H9 (cell line): ENCODE measurements around the gene PIM3. TPM values are rescaled to one million over a fixed set of nuclear protein-coding genes. Genes with fewer than 3 reads are reported as not detected.

Source experiments
- DNase-seq: peaks from one replicate; pipeline ENCODE4 v3.0.0-alpha.2; 2017
- H2AFZ ChIP-seq: one replicate; pipeline ENCODE4 v1.6.1; 2013; ENCODE audit warnings: mild to moderate bottlenecking, low read length, control low read depth, moderate library complexity
- H2AK5ac ChIP-seq: 2 replicates; pipeline ENCODE4 v1.6.1; 2013; ENCODE audit warnings: low read length, control low read depth, mixed read lengths; ENCODE audit not compliant: insufficient read length
- H2BK120ac ChIP-seq: one replicate; pipeline ENCODE4 v1.6.1; 2013; ENCODE audit warnings: low read depth, mild to moderate bottlenecking, low read length, control low read depth, inconsistent platforms; ENCODE audit not compliant: poor library complexity, severe bottlenecking
- H2BK12ac ChIP-seq: 2 replicates; pipeline ENCODE4 v1.6.1; 2013; ENCODE audit warnings: low read length, control low read depth, mixed read lengths, low read depth; ENCODE audit not compliant: insufficient read length
- H2BK15ac ChIP-seq: 2 replicates; pipeline ENCODE4 v1.6.1; 2013; ENCODE audit warnings: low read depth, low read length, control low read depth
- H2BK20ac ChIP-seq: one replicate; pipeline ENCODE4 v1.6.1; 2013; ENCODE audit warnings: low read depth, mild to moderate bottlenecking, low read length, control low read depth, inconsistent platforms; ENCODE audit not compliant: poor library complexity, severe bottlenecking
- H2BK5ac ChIP-seq: 2 replicates; pipeline ENCODE4 v1.6.1; 2013; ENCODE audit warnings: low read length, control low read depth, mixed read lengths; ENCODE audit not compliant: insufficient read length
- H3K14ac ChIP-seq: 2 replicates; pipeline ENCODE4 v1.6.1; 2013; ENCODE audit warnings: low read length, control low read depth; ENCODE audit not compliant: insufficient read depth
- H3K18ac ChIP-seq: 2 replicates; pipeline ENCODE4 v1.6.1; 2013; ENCODE audit warnings: low read depth, mild to moderate bottlenecking, mixed read lengths, low read length, control low read depth; ENCODE audit not compliant: insufficient read length
- H3K23ac ChIP-seq: 2 replicates; pipeline ENCODE4 v1.6.1; 2013; ENCODE audit warnings: low read length, control low read depth, mixed read lengths, low read depth; ENCODE audit not compliant: insufficient read length
- H3K23me2 ChIP-seq: 2 replicates; pipeline ENCODE4 v1.6.1; 2013; ENCODE audit warnings: low read depth, mild to moderate bottlenecking, mixed read lengths, low read length, control low read depth; ENCODE audit not compliant: insufficient read length, poor library complexity, severe bottlenecking
- H3K27ac ChIP-seq: 2 replicates; pipeline ENCODE4 v1.5.1; 2013; ENCODE audit warnings: low read length, control low read depth, mixed read lengths, low read depth; ENCODE audit not compliant: insufficient read length
- H3K27me3 ChIP-seq: 2 replicates; pipeline ENCODE4 v1.6.1; 2013; ENCODE audit warnings: low read length, control low read depth, inconsistent platforms; ENCODE audit not compliant: insufficient read depth
- H3K4ac ChIP-seq: 2 replicates; pipeline ENCODE4 v1.6.1; 2013; ENCODE audit warnings: low read depth, mild to moderate bottlenecking, control low read depth, inconsistent platforms, low read length, moderate library complexity
- H3K4me1 ChIP-seq: 2 replicates; pipeline ENCODE4 v1.6.1; 2013; ENCODE audit warnings: low read length, control low read depth, inconsistent platforms; ENCODE audit not compliant: insufficient read depth
- H3K4me2 ChIP-seq: 2 replicates; pipeline ENCODE4 v1.6.1; 2013; ENCODE audit warnings: low read length, control low read depth, mixed read lengths; ENCODE audit not compliant: insufficient read length, insufficient read depth
- H3K56ac ChIP-seq: 2 replicates; pipeline ENCODE4 v1.6.1; 2013; ENCODE audit warnings: low read depth, mild to moderate bottlenecking, mixed read lengths, low read length, control low read depth; ENCODE audit not compliant: insufficient read length
- H3K79me1 ChIP-seq: 2 replicates; pipeline ENCODE4 v1.6.1; 2013; ENCODE audit warnings: low read depth, mild to moderate bottlenecking, moderate library complexity, low read length, control low read depth, inconsistent platforms; ENCODE audit not compliant: insufficient read depth, poor library complexity, severe bottlenecking
- H3K79me2 ChIP-seq: 2 replicates; pipeline ENCODE4 v1.6.1; 2013; ENCODE audit warnings: low read length, control low read depth, inconsistent platforms; ENCODE audit not compliant: insufficient read depth
- H3K9ac ChIP-seq: 2 replicates; pipeline ENCODE4 v1.6.1; 2013; ENCODE audit warnings: low read length, control low read depth, mixed read lengths; ENCODE audit not compliant: insufficient read length; ENCODE audit errors: extremely low read depth
- H3K9me3 ChIP-seq: one replicate; pipeline ENCODE4 v1.6.1; 2013; ENCODE audit warnings: low read depth, low read length, inconsistent platforms; ENCODE audit not compliant: control insufficient read depth
- H3T11ph ChIP-seq: one replicate; pipeline ENCODE4 v1.6.1; 2013; ENCODE audit warnings: mild to moderate bottlenecking, low read length, control low read depth, inconsistent platforms
- H4K20me1 ChIP-seq: one replicate; pipeline ENCODE4 v1.6.1; 2013; ENCODE audit not compliant: control insufficient read depth, insufficient read length, insufficient read depth
- H4K5ac ChIP-seq: 2 replicates; pipeline ENCODE4 v1.6.1; 2013; ENCODE audit warnings: low read depth, mild to moderate bottlenecking, mixed read lengths, low read length, control low read depth; ENCODE audit not compliant: insufficient read length
- H4K8ac ChIP-seq: replicated peaks from 2 replicates; pipeline ENCODE4 v1.6.1; 2013; ENCODE audit warnings: low read length, control low read depth, mixed read lengths, low read depth; ENCODE audit not compliant: insufficient read length
- H4K91ac ChIP-seq: 2 replicates; pipeline ENCODE4 v1.6.1; 2013; ENCODE audit warnings: low read depth, mild to moderate bottlenecking, moderate library complexity, mixed read lengths, low read length, control low read depth; ENCODE audit not compliant: insufficient read length
- H3K27ac Mint-ChIP-seq, 3 experiments: 2 replicates in 2 of 3; 3 replicates in 1 of 3; pipeline ENCODE4 v1.8.0; 2020 to 2021; ENCODE audit warnings: mixed read lengths in 3 of 3, mild to moderate bottlenecking in 1 of 3, moderate library complexity in 1 of 3
- H3K27me3 Mint-ChIP-seq: 2 replicates; pipeline ENCODE4 v1.8.0; 2021; ENCODE audit warnings: low read depth, mild to moderate bottlenecking, moderate library complexity, mixed read lengths
- H3K36me3 Mint-ChIP-seq, 3 experiments: 2 replicates in 2 of 3; 3 replicates in 1 of 3; pipeline ENCODE4 v1.8.0; 2020 to 2021; ENCODE audit warnings: low read depth in 3 of 3, mixed read lengths in 3 of 3; ENCODE audit not compliant: insufficient read depth in 1 of 3
- H3K4me1 Mint-ChIP-seq, 2 experiments: 2 replicates each; pipeline ENCODE4 v1.8.0; 2020; ENCODE audit warnings: mixed read lengths in 2 of 2
- H3K4me3 Mint-ChIP-seq, 2 experiments: 2 replicates in 1 of 2; 3 replicates in 1 of 2; pipeline ENCODE4 v1.8.0; 2020 to 2021; ENCODE audit warnings: mild to moderate bottlenecking in 2 of 2, mixed read lengths in 2 of 2, moderate library complexity in 1 of 2
- H3K9me3 Mint-ChIP-seq, 2 experiments: 2 replicates in 1 of 2; 3 replicates in 1 of 2; pipeline ENCODE4 v1.8.0; 2020; ENCODE audit warnings: mild to moderate bottlenecking in 2 of 2, mixed read lengths in 2 of 2, moderate library complexity in 1 of 2
- WGBS: extraction: QIAGEN DNeasy Blood & Tissue Kit; methylation state at CpG from one replicate; pipeline ENCODE4 v1.1.7; 2013; ENCODE audit warnings: missing lambda C conversion rate, low lambda C conversion rate, mixed read lengths; ENCODE audit not compliant: insufficient read length; ENCODE audit errors: extremely low coverage; 5-methylcytosine and 5-hydroxymethylcytosine counted together
- total RNA-seq: library from RNA; stranded (reverse); gene quantifications from 2 replicates; pipeline ENCODE4 v1.2.1, GENCODE V29; 2021
- TF ChIP-seq, protein P1 (sequence below): fragments of 200-600 bp; sonication (generic); conservative IDR thresholded peaks from 3 replicates; pipeline ENCODE4 v1.8.0; 2021; ENCODE audit warnings: antibody characterized with exemption, mild to moderate bottlenecking

Gene PIM3
- total RNA-seq, 1 experiment from 2014 or later: 43.4 TPM

DNA sequence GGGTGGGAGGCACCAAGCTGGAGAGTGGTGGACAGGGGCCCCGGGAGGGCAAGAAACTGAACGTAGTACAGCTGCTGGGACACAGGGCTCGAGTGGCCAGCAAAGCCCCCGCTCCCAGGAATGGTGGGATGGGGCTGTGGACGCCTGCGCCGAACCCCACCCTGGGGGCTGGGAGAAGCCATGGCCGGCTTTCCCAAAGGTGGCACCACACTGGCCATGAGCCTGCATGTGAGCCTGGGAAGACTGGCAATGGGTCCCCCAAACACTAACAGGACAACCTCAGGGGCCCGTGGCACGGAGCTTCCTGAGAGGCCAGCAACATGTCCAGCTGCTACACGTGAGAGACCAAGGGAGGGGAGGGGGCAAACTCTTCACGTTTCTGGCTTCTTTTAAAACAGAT lies 46.3 kb upstream of the PIM3 start:
- H3K4me1 ChIP-seq: no peaks in the 10 kb centered on the region
- no peak overlapping the region for H3K4me2 ChIP-seq
- no peak overlapping the region for H2BK15ac ChIP-seq
- no peak overlapping the region for H3K23ac ChIP-seq
- H2BK120ac ChIP-seq: no peak overlapping the region
- no peak overlapping the region for H4K8ac ChIP-seq
- H3K27ac ChIP-seq: no peak overlapping the region
- H4K20me1 ChIP-seq: no peaks in the 10 kb centered on the region
- no peak overlapping the region for H4K5ac ChIP-seq
- Mint-ChIP-seq H3K9me3 (no peaks in the 10 kb centered on the region), H3K4me1 (peaks cover 5% of the 10 kb centered on the region in 2 experiments; a peak in 2 of 4 replicates), H3K27ac (no peak overlapping the region), H3K4me3 (no peak overlapping the region), H3K27me3 (no peaks in the 10 kb centered on the region), H3K36me3 (peaks cover 3 to 26% (median 17%) of the 10 kb centered on the region in 3 experiments; a peak in 5 of 7 replicates)
- DNase-seq: no peak
- no peak overlapping the region for H3K18ac ChIP-seq
- WGBS: no CpG with 5 or more reads among the region's 12 CpGs
- H2BK5ac ChIP-seq: no peak overlapping the region
- no peak overlapping the region for H4K91ac ChIP-seq
- H3K27me3 ChIP-seq: no peaks in the 10 kb centered on the region
- no peaks in the 10 kb centered on the region; the same call in 1 of the 2 replicates for H3K79me2 ChIP-seq
- H3K79me1 ChIP-seq: no peaks in the 10 kb centered on the region
- no peak overlapping the region for H2AK5ac ChIP-seq
- no peak overlapping the region for H2BK20ac ChIP-seq
- TF ChIP-seq, protein P1, sequence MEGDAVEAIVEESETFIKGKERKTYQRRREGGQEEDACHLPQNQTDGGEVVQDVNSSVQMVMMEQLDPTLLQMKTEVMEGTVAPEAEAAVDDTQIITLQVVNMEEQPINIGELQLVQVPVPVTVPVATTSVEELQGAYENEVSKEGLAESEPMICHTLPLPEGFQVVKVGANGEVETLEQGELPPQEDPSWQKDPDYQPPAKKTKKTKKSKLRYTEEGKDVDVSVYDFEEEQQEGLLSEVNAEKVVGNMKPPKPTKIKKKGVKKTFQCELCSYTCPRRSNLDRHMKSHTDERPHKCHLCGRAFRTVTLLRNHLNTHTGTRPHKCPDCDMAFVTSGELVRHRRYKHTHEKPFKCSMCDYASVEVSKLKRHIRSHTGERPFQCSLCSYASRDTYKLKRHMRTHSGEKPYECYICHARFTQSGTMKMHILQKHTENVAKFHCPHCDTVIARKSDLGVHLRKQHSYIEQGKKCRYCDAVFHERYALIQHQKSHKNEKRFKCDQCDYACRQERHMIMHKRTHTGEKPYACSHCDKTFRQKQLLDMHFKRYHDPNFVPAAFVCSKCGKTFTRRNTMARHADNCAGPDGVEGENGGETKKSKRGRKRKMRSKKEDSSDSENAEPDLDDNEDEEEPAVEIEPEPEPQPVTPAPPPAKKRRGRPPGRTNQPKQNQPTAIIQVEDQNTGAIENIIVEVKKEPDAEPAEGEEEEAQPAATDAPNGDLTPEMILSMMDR: no peak
- H3K9me3 ChIP-seq: no peaks in the 10 kb centered on the region
- H3K14ac ChIP-seq: no peak overlapping the region
- H2BK12ac ChIP-seq: no peak overlapping the region
- no peak overlapping the region for H3T11ph ChIP-seq
- H3K23me2 ChIP-seq: peaks cover 9% of the 10 kb centered on the region
- H2AFZ ChIP-seq: no peak overlapping the region
- no peak overlapping the region for H3K56ac ChIP-seq
- H3K9ac ChIP-seq: no peak overlapping the region
- no peak overlapping the region for H3K4ac ChIP-seq
